WTC11 (cell line): ENCODE results near the gene CASR. TPM values are rescaled to one million over a fixed set of nuclear protein-coding genes. Genes with fewer than 3 reads are reported as not detected.

Experiments used
- ATAC-seq: fragments of 200-7000 bp; cut with Tn5 transposase; 2 replicates; pipeline ENCODE4 v1.10.0; 2021; ENCODE audit warnings: mild to moderate bottlenecking, moderate library complexity
- CTCF ChIA-PET: fragments of 300-600 bp; sonication (Branson Sonifier 250); formaldehyde crosslinking; loops from one replicate; lab custom pipeline; 2021; ENCODE audit warnings: antibody characterized with exemption; lab: Charles Lee
- POLR2A ChIA-PET: fragments of 350-600 bp; sonication (Branson Sonifier 250); formaldehyde crosslinking; loops from one replicate; lab custom pipeline; 2021; ENCODE audit warnings: antibody characterized with exemption; lab: Charles Lee
- DNase-seq: peaks from one replicate; pipeline ENCODE4 v3.0.0; 2021; ENCODE audit warnings: low spot score
- H3K27ac Mint-ChIP-seq: 2 replicates; pipeline ENCODE4 v1.8.0; 2021; ENCODE audit warnings: mixed read lengths
- H3K27me3 Mint-ChIP-seq: 2 replicates; pipeline ENCODE4 v1.8.0; 2021; ENCODE audit warnings: low read depth, mild to moderate bottlenecking, moderate library complexity, mixed read lengths
- H3K36me3 Mint-ChIP-seq: 2 replicates; pipeline ENCODE4 v1.8.0; 2021; ENCODE audit warnings: mixed read lengths
- H3K4me1 Mint-ChIP-seq: 2 replicates; pipeline ENCODE4 v1.8.0; 2022; ENCODE audit warnings: mixed read lengths
- H3K4me3 Mint-ChIP-seq: 2 replicates; pipeline ENCODE4 v1.8.0; 2021; ENCODE audit warnings: mild to moderate bottlenecking, moderate library complexity, mixed read lengths
- H3K9me3 Mint-ChIP-seq: 2 replicates; pipeline ENCODE4 v1.8.0; 2021; ENCODE audit warnings: mixed read lengths
- AR ChIP-seq: fragments of 250-450 bp; sonication (Bioruptor Pico); IDR thresholded peaks from 2 replicates; pipeline ENCODE4 v1.9.0; 2021; ENCODE audit warnings: mild to moderate bottlenecking
- E2F1 ChIP-seq: sonication (generic); formaldehyde crosslinking; IDR thresholded peaks from 2 replicates; pipeline ENCODE4 v1.8.0; 2022; ENCODE audit warnings: mild to moderate bottlenecking, missing genetic modification reagents
- GTF2I ChIP-seq: fragments of 250-450 bp; sonication (Bioruptor Pico); conservative IDR thresholded peaks from 2 replicates; pipeline ENCODE4 v1.4.0; 2021; ENCODE audit warnings: mild to moderate bottlenecking
- IRF1 ChIP-seq: sonication (generic); formaldehyde crosslinking; IDR thresholded peaks from 2 replicates; pipeline ENCODE4 v1.8.0; 2023; ENCODE audit warnings: missing genetic modification reagents
- JAZF1 ChIP-seq: fragments of 250-450 bp; sonication (Bioruptor Pico); IDR thresholded peaks from 2 replicates; pipeline ENCODE4 v1.9.0; 2021; ENCODE audit warnings: moderate library complexity, mild to moderate bottlenecking, inconsistent platforms
- MAX ChIP-seq: sonication (generic); formaldehyde crosslinking; IDR thresholded peaks from 2 replicates; pipeline ENCODE4 v1.8.0; 2022; ENCODE audit warnings: mild to moderate bottlenecking, missing genetic modification reagents
- NR3C1 ChIP-seq: sonication (generic); formaldehyde crosslinking; conservative IDR thresholded peaks from 2 replicates; pipeline ENCODE4 v1.8.1; 2023; ENCODE audit warnings: low read depth, mild to moderate bottlenecking, missing genetic modification reagents
- RORB ChIP-seq: fragments of 250-450 bp; sonication (Bioruptor Pico); IDR thresholded peaks from 2 replicates; pipeline ENCODE4 v1.9.0; 2021; ENCODE audit warnings: mild to moderate bottlenecking
- SMAD3 ChIP-seq: sonication (generic); formaldehyde crosslinking; IDR thresholded peaks from 2 replicates; pipeline ENCODE4 v1.8.0; 2022; ENCODE audit warnings: missing genetic modification reagents, mild to moderate bottlenecking, borderline replicate concordance
- STAT6 ChIP-seq: sonication (generic); formaldehyde crosslinking; conservative IDR thresholded peaks from 2 replicates; pipeline ENCODE4 v1.8.1; 2023; ENCODE audit warnings: mild to moderate bottlenecking, low read depth, missing genetic modification reagents, moderate library complexity
- ZMAT4 ChIP-seq: fragments of 250-450 bp; sonication (Bioruptor Pico); IDR thresholded peaks from 2 replicates; pipeline ENCODE4 v1.9.0; 2021; ENCODE audit warnings: mild to moderate bottlenecking
- ZNF219 ChIP-seq: sonication (generic); formaldehyde crosslinking; IDR thresholded peaks from 2 replicates; pipeline ENCODE4 v1.8.0; 2023; ENCODE audit warnings: missing genetic modification reagents, mild to moderate bottlenecking, borderline replicate concordance
- ZNF396 ChIP-seq: fragments of 250-450 bp; sonication (Bioruptor Pico); IDR thresholded peaks from 2 replicates; pipeline ENCODE4 v1.8.0; 2021; ENCODE audit warnings: mild to moderate bottlenecking, moderate library complexity, borderline replicate concordance
- ZNF416 ChIP-seq: fragments of 250-450 bp; sonication (Bioruptor Pico); IDR thresholded peaks from 2 replicates; pipeline ENCODE4 v1.9.0; 2021; ENCODE audit warnings: mild to moderate bottlenecking, inconsistent platforms
- ZNF425 ChIP-seq: fragments of 250-450 bp; sonication (Bioruptor Pico); conservative IDR thresholded peaks from 2 replicates; pipeline ENCODE4 v1.9.0; 2021; ENCODE audit warnings: mild to moderate bottlenecking
- ZNF671 ChIP-seq: fragments of 250-450 bp; sonication (Bioruptor Pico); IDR thresholded peaks from 2 replicates; pipeline ENCODE4 v1.8.0; 2021; ENCODE audit warnings: mild to moderate bottlenecking
- ZSCAN18 ChIP-seq: fragments of 250-450 bp; sonication (Bioruptor Pico); IDR thresholded peaks from 2 replicates; pipeline ENCODE4 v2.1.2; 2022; ENCODE audit warnings: mild to moderate bottlenecking, moderate library complexity
- total RNA-seq: library from RNA; stranded (reverse); gene quantifications from 3 replicates; pipeline ENCODE4 v1.2.3, GENCODE V29; 2021

The CASR gene
- total RNA-seq, 1 experiment from 2014 or later = 0.24 TPM

- Mint-ChIP-seq H3K4me1 (no peaks in the 10 kb centered on the region), H3K27me3 (peaks cover 39% of the 10 kb centered on the region), H3K36me3 (no peaks in the 10 kb centered on the region), H3K4me3 (no peak overlapping the region), H3K9me3 (no peaks in the 10 kb centered on the region), H3K27ac (no peak overlapping the region)
- TF ChIP-seq AR (CRISPR knock-in tag) (no peak), ZNF396 (CRISPR knock-in tag) (no peak), SMAD3 (CRISPR knock-in tag) (no peak)
- no peak for ATAC-seq
- CTCF ChIA-PET = interaction anchor here (0.6 kb wide), 1 partner anchor 182 kb away, joined by 3 read pairs; no protein-coding TSS in a partner anchor
- no peak for DNase-seq
- POLR2A ChIA-PET = no interaction called here
Observed at GRCh38 chr3:122189357-122189756, 5.9 kb downstream of the CASR start.

GRCh38 chr3:122190525-122190924 lies 7.1 kb downstream of the CASR start:
- TF ChIP-seq SMAD3 (CRISPR knock-in tag) (no peak), MAX (CRISPR knock-in tag) (no peak), JAZF1 (CRISPR knock-in tag) (no peak), ZNF416 (CRISPR knock-in tag) (no peak), STAT6 (CRISPR knock-in tag) (no peak), ZNF671 (CRISPR knock-in tag) (no peak), ZNF425 (no peak), NR3C1 (CRISPR knock-in tag) (no peak), IRF1 (CRISPR knock-in tag) (no peak)
- CTCF ChIA-PET = no interaction called here
- Mint-ChIP-seq H3K36me3 (no peaks in the 10 kb centered on the region), H3K9me3 (no peaks in the 10 kb centered on the region), H3K4me1 (no peaks in the 10 kb centered on the region), H3K27me3 (peaks cover 27% of the 10 kb centered on the region), H3K27ac (no peak overlapping the region), H3K4me3 (no peak overlapping the region)
- POLR2A ChIA-PET = no interaction called here
- ATAC-seq (no peak), DNase-seq (no peak)

- CTCF ChIA-PET = no interaction called here
- POLR2A ChIA-PET = no interaction called here
- no peak for TF ChIP-seq E2F1 (CRISPR knock-in tag)
- no peak for TF ChIP-seq GTF2I (CRISPR knock-in tag)
- no peak for TF ChIP-seq ZMAT4
- TF ChIP-seq RORB (CRISPR knock-in tag) = no peak
- no peak for TF ChIP-seq ZSCAN18 (CRISPR knock-in tag)
- TF ChIP-seq ZNF219 (CRISPR knock-in tag) = no peak
- TF ChIP-seq IRF1 (CRISPR knock-in tag) = no peak
Observed at GRCh38 chr3:122198966-122199365, 15.5 kb downstream of the CASR start.

More at GRCh38 chr3:122198966-122199365, 15.5 kb downstream of the CASR start:
- no peak overlapping the region for H3K27ac Mint-ChIP-seq
- peaks cover 2% of the 10 kb centered on the region for H3K27me3 Mint-ChIP-seq
- H3K9me3 Mint-ChIP-seq = peaks cover 22% of the 10 kb centered on the region
- DNase-seq = no peak
- peaks cover 8% of the 10 kb centered on the region for H3K36me3 Mint-ChIP-seq
- H3K4me3 Mint-ChIP-seq = no peak overlapping the region
- H3K4me1 Mint-ChIP-seq = no peaks in the 10 kb centered on the region
- ATAC-seq = no peak
